NCI-H146 treated with DMSO at 0.1 percent for 48 hours (cell line): Measurements from ENCODE around the gene COG8.
"Not testable (repeated sequence)": the region's sequence is repeated elsewhere in the genome, so short reads cannot be mapped to it uniquely, and the experiment has no call there.

Experiments
- DNase-seq: peaks from one replicate; lab custom pipeline; 2025; ENCODE audit not compliant: unreplicated experiment; lab: John Stamatoyannopoulos, UW

The COG8 gene, protein sequence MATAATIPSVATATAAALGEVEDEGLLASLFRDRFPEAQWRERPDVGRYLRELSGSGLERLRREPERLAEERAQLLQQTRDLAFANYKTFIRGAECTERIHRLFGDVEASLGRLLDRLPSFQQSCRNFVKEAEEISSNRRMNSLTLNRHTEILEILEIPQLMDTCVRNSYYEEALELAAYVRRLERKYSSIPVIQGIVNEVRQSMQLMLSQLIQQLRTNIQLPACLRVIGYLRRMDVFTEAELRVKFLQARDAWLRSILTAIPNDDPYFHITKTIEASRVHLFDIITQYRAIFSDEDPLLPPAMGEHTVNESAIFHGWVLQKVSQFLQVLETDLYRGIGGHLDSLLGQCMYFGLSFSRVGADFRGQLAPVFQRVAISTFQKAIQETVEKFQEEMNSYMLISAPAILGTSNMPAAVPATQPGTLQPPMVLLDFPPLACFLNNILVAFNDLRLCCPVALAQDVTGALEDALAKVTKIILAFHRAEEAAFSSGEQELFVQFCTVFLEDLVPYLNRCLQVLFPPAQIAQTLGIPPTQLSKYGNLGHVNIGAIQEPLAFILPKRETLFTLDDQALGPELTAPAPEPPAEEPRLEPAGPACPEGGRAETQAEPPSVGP

DNA sequence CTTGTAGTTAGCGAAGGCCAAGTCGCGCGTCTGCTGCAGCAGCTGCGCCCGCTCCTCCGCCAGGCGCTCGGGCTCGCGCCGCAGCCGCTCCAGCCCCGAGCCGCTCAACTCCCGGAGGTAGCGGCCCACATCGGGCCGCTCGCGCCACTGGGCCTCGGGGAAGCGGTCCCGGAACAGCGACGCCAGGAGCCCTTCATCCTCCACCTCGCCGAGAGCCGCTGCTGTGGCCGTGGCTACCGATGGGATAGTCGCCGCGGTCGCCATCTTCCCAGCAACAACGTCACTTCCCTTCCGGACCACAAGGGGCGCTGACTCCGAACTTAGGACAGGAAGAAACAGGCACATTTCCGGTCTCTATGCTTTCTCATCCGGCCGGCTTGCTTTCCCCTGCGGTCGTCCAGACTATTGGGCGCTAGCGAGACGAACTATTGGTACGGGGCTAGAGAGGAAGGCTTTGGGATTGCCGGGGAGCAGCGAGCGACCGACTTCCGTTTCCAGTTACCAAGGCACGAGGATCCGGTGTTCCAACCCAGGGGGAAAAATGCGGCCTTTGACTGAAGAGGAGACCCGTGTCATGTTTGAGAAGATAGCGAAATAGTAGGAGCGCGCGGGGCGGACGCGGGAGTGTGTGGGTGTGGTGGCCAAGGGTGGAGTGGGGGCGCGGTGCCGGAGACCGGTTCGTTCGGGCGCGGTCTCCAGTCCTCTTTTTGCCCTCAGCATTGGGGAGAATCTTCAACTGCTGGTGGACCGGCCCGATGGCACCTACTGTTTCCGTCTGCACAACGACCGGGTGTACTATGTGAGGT, at the start of gene COG8, which contains the start of gene NIP7:
COG8 (minus strand) TSS at position 276 of the 806 bp plus-strand sequence; CDS start at position 264, 12 bp downstream.
NIP7 (plus strand) TSS at position 484 of the 806 bp plus-strand sequence; CDS start at position 542, 58 bp downstream.
- peak; percentile 91 for DNase-seq

DNA sequence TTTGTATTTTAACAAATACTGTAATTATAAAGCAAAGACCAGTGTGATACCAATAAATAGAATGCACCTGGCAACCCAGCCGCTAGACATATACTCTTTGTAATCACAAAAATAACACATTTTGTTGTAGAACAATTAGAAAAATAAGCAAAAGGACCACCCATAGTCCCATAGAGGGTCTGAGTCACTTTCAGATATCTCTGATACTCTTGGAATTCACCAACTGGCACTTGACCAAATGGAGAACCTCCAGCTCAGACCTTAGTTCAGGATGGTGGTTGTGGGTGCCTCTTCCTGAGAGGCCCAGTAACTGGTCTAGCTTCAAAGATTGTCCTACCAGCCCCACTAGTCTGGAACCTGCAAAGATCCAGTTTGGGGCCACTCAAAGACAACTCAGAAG, 47.2 kb upstream of the COG8 start:
- DNase-seq: no peak

DNA sequence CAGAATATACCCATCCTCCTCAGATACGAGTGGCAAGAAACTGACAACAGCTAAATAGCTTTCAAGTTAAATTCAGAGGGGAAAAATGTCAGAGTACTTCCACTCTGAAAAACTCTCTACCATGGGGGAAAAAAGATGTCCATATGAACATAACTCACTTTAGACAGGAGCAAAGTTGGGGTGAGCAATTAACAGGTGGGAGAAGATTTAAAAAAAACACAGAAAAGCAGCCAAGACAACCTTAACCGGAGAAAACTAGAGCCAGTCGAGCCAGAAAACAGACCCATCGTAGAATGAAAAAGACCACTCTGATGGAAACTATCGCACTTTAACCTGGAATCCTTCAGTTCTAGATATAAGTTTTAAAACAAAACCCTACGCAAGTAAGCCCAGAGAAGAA, 45.6 kb upstream of the COG8 start:
- DNase-seq: no peak

DNA sequence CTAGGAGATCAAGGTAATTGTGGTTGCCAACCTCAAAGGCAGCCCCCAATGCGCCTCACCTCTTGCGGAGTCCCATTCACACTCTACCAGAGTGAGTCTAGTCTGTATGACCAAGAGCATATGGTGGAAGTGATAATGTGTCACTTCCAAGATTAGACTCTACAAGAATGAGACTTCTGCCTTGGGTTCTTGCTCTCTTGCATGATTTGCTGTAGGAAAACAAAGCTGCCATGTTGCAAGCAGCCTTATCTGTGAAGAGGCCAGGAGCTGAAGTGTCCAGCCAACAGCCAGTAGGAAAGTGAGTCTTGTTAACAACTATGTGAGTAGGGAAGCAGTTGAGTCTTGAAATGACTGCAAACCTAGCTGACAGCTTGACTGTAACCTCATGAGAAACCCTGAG, 43.1 kb upstream of the COG8 start:
- no peak for DNase-seq

DNA sequence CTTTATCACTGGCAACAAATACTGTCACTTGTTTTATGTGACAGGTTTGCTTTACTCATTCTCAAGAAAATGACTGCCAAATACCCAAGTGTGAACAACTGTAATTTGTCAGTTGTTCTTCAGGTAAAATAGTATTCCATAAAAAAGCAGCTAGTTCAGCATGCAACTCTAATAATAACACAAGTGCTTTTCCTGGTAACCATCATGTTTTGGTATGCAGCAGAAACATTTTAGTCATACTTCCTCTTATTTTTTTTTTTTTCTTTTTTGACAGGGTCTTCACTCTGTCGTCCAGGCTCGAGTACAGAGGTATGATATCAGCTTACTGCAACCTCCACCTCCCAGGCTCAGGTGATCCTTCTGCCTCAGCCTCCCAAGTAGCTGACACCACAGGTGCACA, 41.9 kb upstream of the COG8 start:
- no peak for DNase-seq

DNA sequence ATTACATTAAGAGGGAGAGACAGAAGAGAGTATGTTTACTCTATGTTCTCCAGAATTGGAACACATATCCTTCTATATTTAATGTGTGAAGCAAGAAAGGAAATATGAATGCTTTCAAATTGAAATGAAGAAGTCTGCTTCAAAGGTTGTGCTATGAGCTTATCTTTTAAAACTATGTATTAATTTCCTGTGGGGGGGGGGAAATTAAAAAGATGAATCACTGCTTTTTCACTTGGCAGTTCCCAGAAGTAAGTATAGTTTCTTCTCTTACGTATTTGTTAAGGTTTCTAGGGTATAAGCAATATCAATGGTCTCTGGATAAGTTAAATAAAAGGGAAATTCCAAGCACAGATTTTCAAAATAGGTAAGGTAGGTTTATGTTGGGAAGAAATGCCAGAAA, 39.4 kb upstream of the COG8 start:
- DNase-seq: no peak

DNA sequence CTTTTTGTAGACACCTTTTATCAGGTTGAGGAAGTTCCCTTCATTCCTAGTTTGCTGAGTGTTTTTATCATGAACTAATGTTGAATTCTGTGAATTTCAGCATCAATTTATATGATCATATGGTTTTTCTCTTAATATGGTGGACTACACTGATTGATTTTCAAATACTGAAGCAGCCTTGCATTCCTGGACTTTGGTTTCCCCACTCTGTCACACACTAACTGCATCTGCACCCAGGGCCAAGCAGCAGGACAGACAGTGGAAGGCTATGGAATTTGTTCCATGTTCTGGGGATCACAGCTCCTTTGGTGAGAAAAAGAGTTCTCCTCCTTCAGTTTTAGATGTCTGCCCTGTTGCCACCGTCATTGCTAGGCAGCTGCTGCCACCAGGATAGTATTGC, 38.7 kb upstream of the COG8 start:
- DNase-seq: no peak

DNA sequence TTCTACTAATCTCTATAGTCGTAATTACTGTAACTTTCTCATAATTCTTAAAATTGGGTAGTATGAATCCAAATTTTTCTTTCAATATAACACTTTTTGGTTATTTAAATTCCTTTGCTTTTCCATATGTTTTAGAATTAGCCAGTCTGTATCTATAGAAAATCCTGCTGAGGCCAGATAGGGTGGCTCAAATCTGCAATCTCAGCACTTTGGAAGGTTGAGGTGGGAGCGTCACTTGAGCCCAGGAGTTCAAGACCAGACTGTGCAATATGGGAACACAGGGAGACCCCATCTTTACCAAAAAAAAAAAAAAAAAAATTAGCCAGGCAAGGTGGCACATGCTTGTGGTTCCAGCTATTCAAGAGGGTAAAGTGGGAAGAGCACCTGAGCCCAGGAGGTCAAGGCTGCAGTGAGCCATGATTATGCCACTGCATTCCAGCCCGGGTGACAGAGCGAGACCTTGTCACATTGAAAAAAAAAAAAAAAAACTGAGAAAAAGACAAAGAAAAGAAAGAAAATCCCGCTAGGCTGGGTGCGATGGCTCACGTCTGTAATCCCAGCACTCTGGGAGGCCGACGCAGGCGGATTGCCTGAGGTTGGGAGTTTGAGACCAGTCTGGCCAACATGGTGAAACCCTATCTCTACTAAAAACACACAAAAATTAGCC, 37.2 kb upstream of the COG8 start:
- DNase-seq: no peak

DNA sequence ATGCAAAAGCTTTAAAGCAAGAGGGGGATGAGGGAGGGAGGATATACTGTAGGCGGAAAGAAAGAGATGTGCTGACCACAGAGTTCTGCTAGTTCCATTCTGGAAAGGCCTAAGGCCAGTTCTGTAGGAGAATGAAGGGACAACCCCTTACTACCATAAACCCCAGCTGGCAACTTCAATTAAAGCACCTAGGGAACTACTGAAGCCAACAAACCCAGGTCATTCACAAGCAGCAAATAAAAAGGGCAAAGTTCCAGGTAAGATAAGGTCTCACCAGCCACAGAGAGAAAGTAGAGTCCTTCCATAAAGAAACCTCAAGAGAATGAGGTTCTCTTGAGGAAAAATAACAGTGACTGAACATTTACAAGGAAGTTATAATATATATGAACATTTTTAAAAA, 33.7 kb upstream of the COG8 start:
- no peak for DNase-seq

DNA sequence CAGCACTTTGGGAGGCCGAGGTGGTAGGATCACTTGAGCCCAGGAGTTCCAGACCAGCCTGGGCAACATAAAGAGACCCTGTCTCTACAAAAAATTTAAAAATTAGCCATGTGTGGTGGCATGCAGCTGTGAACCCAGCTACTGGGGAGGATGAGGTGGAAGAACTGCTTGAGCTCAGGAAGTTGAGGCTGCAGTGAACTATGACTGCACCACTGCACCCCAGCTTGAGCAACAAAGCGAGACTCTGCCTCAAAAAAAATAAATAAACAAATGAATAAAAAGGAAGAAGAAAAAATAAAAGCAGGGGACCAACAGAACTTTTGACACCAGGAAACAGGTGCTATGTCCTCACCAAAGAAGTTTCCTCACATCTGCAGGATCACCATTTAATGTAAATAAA, 32.2 kb upstream of the COG8 start:
- no peak for DNase-seq

DNA sequence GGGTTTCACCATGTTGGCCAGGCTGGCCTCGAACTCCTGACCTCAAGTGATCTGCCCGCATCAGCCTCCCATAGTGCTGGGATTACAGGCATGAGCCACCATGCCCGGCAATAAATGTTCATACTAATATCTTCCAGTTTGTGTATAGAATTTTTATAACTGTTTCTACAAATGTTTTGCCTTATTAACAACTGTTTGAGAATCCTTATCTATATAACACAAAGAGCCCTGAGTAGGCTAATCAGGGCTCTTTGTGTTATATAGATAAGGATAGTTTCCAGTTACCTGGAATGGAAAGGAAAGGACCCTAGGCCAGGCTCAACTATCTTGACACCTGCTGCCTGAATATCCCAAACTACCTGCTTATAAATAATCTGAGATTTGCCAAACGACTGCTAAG, 29.5 kb upstream of the COG8 start:
- peak; percentile 26 for DNase-seq

DNA sequence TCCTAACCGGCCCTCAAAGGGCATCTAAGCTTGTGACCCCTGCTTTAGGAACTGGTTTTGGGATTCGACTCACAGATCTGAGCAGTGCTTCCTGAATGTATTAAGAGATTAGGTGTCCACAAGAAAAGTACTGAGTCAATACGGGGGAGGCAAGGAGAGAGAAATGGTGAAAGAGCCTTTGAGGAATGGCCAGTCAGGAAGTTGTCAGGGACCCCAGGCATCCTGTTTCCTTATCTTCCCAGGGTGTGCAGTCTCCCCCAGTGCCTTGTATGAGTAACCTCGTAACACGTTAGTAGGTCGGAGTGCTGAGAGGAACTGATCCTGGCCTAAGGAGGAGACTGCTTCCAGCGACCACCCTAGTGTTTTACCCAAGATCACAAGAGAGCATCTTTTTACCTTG, 28.6 kb upstream of the COG8 start:
- DNase-seq: no peak

DNA sequence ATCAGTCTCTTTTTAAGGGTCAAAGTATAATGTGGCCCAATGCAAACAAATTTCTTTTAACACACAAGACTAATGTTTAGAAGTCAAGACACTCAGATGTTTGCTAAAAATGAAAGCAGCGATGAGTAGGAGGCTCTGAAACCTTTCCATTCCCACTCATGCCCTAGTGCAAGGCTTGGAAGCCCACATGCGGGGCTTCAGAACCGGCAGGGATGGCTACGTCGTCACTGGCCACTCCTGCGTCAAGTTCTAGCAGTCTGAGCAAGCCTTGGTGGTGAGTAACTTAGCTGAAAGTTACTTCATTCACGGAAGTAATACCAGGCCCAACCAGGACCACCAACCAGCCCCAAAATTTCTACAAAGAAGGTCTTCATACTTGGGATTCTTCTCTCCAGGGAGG, 27.1 kb upstream of the COG8 start:
- DNase-seq: no peak

DNA sequence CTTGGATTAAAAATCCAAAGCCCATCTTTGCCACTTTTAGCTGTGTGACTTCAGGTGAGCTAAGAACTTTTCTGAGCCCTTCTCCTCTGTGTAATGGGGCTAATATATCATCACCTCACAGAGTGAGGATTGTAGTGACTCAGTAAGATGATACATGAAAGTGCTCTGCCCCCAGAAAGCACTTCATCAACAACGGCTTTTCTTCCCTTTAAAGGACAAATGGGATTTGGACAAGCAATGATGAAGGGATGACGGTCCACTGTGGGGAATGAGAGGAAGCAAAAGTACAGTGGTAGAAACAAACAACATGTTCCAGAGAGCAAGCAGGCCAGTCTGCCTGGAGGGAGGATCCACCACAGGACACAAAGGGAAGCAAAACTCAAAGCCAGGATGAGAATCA, 26.5 kb upstream of the COG8 start:
- DNase-seq: no peak

DNA sequence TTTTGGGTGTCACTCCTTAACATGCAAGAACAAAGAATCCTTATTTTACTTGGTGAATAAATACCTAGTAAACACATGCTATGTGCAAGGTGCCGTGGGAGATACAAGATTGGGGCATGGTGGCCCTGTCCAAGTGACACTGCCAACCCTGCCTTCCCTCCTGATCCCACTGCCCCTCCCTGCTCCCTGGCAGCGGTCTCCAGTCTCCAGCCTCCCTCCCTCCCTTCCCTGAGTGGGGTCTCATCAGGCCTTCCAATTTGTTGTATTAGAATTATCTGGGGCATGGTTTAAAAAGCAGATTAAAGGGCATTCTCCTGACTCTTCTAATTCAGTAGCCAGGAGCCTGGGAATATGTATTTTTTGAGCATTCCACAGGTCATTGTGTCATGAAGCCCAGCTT, 24.7 kb upstream of the COG8 start:
- DNase-seq: no peak

DNA sequence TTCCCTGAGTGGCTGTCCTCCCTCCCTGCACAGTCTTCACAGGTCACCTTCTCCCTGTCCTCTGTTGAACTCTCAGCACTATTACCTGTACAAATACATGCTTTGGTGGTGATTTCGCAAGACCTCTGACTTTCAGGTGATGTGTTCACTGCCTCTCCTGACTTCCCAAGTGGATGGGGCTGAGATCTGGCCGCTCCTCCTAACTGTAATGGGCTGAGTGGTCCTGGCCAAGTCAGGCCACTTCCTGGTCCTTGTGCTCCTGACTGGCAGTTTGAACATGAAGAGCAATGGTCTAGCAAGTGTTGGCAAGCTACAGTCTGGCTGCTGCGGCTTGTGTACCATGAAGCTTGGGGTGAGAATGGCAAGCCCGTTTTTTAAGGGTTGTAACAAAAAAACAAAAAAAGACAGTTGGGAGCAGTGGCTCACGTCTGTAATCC, 23.9 kb upstream of the COG8 start:
- no peak for DNase-seq

DNA sequence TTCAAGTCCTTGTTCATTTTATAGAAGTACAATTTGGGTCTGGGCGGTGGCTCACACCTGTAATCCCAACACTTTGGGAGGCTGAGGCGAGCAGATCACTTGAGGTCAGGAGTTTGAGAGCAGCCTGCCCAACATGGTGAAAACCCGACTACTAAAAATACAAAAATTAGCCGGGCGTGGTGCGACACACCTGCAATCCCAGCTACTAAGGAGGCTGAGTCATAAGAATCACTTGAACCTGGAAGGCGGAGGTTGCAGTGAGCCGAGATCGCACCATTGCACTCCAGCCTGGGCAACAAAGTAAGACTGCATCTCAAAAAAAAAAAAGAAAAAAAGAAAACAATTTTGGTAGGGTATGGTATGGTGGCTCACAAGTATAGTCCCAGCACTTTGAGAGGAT, 20.7 kb upstream of the COG8 start:
- not testable (repeated sequence) for DNase-seq

DNA sequence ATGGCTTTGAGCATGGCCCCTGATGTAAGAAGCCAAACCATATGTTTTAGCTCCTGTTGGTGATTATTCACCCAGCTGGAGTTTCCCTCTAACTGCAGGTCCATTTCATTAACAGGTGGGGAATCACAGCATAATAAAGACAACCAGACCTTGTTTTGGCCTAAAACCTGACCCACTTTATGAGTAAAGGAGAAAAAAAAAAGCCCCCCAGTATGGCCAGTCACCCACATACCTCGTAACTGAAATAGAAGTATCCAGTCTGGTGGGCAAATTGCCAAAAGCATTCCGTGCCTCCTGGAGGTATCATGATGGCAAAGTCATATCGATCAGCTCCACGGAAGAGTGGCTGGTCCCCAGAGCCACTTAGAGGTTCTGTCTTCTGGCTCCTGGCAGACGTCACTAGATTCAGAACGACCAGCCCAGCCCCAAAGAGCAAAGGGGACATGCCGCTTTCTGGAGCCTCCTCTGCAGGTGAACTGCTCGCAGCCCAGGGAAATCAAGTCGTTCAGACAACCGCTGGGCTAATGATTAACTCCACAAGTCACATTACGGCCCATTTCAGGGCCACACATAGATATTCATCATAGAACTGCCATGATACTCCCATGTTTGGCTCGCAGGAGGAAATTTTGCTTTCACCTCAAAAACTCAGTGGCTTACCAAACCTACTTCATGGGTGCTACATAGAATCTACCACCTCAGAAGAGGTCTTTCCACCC, 12.1 kb upstream of the COG8 start, which contains the start of gene TMED6:
TMED6 (minus strand) TSS at position 478 of the 719 bp plus-strand sequence; CDS start at position 445, 33 bp downstream.
- DNase-seq: no peak

DNA sequence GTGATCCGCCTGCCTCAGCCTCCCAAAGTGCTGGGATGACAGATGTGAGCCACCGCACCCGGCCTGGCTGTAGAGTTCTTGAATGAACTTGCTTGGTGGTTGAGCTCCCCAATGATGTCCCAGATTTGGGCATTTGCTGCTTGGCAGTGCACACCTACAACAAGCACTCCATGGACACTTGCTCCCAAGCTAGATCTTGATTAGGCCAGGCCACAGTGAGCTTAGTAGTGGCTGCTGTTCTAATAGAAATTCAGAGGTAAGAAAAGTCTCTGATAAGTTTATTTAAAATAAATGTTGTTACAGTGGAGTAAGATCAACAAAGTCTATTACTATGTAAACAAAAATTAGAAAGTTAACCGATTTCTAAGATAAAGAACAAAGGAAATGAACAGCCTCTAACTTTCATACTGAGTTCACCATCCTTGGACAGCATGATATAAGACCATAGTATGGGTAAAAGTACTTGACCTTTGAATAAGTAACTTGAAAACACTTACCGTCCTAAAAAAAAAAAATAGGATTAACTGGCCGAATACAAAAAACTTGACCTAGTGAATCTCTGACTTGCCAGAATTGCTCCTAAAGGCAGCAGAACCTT, 11.3 kb upstream of the COG8 start:
- no peak for DNase-seq

DNA sequence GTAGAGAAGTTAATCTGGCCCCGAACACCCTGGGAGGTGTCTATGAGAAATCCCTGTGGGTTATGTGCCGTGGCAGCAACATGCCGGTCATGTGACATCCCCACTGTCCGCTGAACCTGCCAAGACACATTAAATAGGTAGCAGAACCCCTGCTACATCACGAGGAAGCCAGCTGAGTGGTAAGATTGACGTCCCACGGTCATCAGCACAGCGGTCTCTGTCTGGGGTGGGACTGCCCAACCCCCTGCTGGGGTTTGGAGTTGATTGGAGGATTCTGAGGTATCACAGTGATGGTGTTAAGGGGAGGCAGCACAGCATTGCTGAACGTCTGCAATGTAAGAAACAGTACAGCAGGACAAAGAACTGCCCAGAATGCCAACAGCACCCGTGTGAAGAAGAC, 10.2 kb upstream of the COG8 start:
- DNase-seq: no peak
